GOT3 (cell line): Measurements from ENCODE around the gene XYLT1.

Experiments
- DNase-seq: peaks from one replicate; lab custom pipeline; 2025; ENCODE audit warnings: mixed read lengths; lab: John Stamatoyannopoulos, UW

Gene XYLT1

GRCh38 chr16:17403156-17403809 lies 67.5 kb downstream of the XYLT1 start:
- no peak for DNase-seq

GRCh38 chr16:17397499-17397891 lies 73.3 kb downstream of the XYLT1 start:
- DNase-seq: no peak

- DNase-seq: no peak
Observed at GRCh38 chr16:17396762-17397498, 73.8 kb downstream of the XYLT1 start.

- no peak for DNase-seq
Observed at GRCh38 chr16:17395849-17396480, 74.8 kb downstream of the XYLT1 start.

- DNase-seq: no peak
Observed at GRCh38 chr16:17392857-17393692, 77.7 kb downstream of the XYLT1 start.

GRCh38 chr16:17392127-17392856 lies 78.5 kb downstream of the XYLT1 start:
- DNase-seq: no peak

GRCh38 chr16:17391715-17392114 lies 79.0 kb downstream of the XYLT1 start:
- DNase-seq: no peak

- no peak for DNase-seq
Observed at GRCh38 chr16:17389384-17389783, 81.4 kb downstream of the XYLT1 start.

GRCh38 chr16:17387256-17387655 lies 83.5 kb downstream of the XYLT1 start:
- DNase-seq: no peak

GRCh38 chr16:17386229-17386628 lies 84.5 kb downstream of the XYLT1 start:
- DNase-seq: no peak

- DNase-seq: no peak
Observed at GRCh38 chr16:17384471-17384870, 86.3 kb downstream of the XYLT1 start.

- no peak for DNase-seq
Observed at GRCh38 chr16:17382949-17383863, 87.6 kb downstream of the XYLT1 start.

GRCh38 chr16:17382514-17382913 lies 88.2 kb downstream of the XYLT1 start:
- no peak for DNase-seq

- no peak for DNase-seq
Observed at GRCh38 chr16:17381784-17382183, 89.0 kb downstream of the XYLT1 start.

GRCh38 chr16:17380613-17381012 lies 90.1 kb downstream of the XYLT1 start:
- no peak for DNase-seq

GRCh38 chr16:17379121-17379571 lies 91.6 kb downstream of the XYLT1 start:
- DNase-seq: no peak

- no peak for DNase-seq
Observed at GRCh38 chr16:17377360-17378324, 93.1 kb downstream of the XYLT1 start.

- no peak for DNase-seq
Observed at GRCh38 chr16:17375461-17376304, 95.1 kb downstream of the XYLT1 start.
